ENCODE measurements around the gene AGPAT1. TPM values are rescaled to one million over a fixed set of nuclear protein-coding genes. Genes with fewer than 3 reads are reported as not detected.

The AGPAT1 gene
- total and polyA plus RNA-seq, 2 experiments from 2014 or later: 39.8 to 82.1 TPM

GRCh38 chr6:32171234-32171633 lies 4.7 kb downstream of the AGPAT1 start:
- ATAC-seq (no peak), DNase-seq (ENCODE audit: low spot score) (no peak)
- TF ChIP-seq REST (IDR thresholded peaks at IDR 0.05; ENCODE audit: unreplicated experiment): no peak
- TF ChIP-seq EZH2 (IDR thresholded peaks at IDR 0.05; ENCODE audit: low read depth, unreplicated experiment): no peak
- no peak for TF ChIP-seq EZH2phosphoT487 (IDR thresholded peaks at IDR 0.05; ENCODE audit: unreplicated experiment)
- TF ChIP-seq NANOG (IDR thresholded peaks at IDR 0.05; ENCODE audit: borderline replicate concordance): no peak
- no peak for TF ChIP-seq CREB1 (CRISPR knock-in tag; IDR thresholded peaks at IDR 0.05; ENCODE audit: low read depth)
- no peak for TF ChIP-seq POLR2AphosphoS5 (IDR thresholded peaks at IDR 0.05; ENCODE audit: low read depth)
- TF ChIP-seq ZNF114 (CRISPR knock-in tag; IDR thresholded peaks at IDR 0.05): no peak
- TF ChIP-seq JUNB (IDR thresholded peaks at IDR 0.05; ENCODE audit: unreplicated experiment): no peak
- no peak for TF ChIP-seq ZNF462 (CRISPR knock-in tag; IDR thresholded peaks at IDR 0.05)
- TF ChIP-seq ETS1 (IDR thresholded peaks at IDR 0.05): no peak
- TF ChIP-seq CTCF (conservative IDR thresholded peaks at IDR 0.05; ENCODE audit: low read depth in 2 of 2): no peak
- TF ChIP-seq ZNF331 (CRISPR knock-in tag; IDR thresholded peaks at IDR 0.05; ENCODE audit: low read depth): no peak
- TF ChIP-seq STAT1 (IDR thresholded peaks at IDR 0.05; ENCODE audit: unreplicated experiment): no peak
- peaks cover 33% of the 10 kb centered on the region for H3K4me1 Mint-ChIP-seq
- H3K4me3 Mint-ChIP-seq: no peak overlapping the region
- peaks cover 41% of the 10 kb centered on the region for H3K79me2 ChIP-seq (replicated peaks; ENCODE audit: insufficient read depth)
- no peak overlapping the region for H3K4me2 ChIP-seq
- H3K27me3 ChIP-seq (ENCODE audit: insufficient read depth): no peaks in the 10 kb centered on the region
- H3K9me2 ChIP-seq (ENCODE audit: insufficient read depth): no peaks in the 10 kb centered on the region
- peaks cover 12% of the 10 kb centered on the region for H3F3A ChIP-seq (replicated peaks; ENCODE audit: low read depth)
- peaks cover 46% of the 10 kb centered on the region for H3K36me3 Mint-ChIP-seq (ENCODE audit: low read depth)
- no peak overlapping the region for H2AFZ ChIP-seq
- H4K20me1 ChIP-seq (replicated peaks; ENCODE audit: insufficient read depth): peaks cover 19% of the 10 kb centered on the region; the same call in 1 of the 2 replicates
- no peaks in the 10 kb centered on the region; the same call in 1 of the 2 replicates for H3K36me3 ChIP-seq (ENCODE audit: insufficient read depth)
- H3K4me1 ChIP-seq (ENCODE audit: insufficient read depth): peaks cover 17% of the 10 kb centered on the region
- H3K27me3 Mint-ChIP-seq (ENCODE audit: insufficient read depth, low read depth, poor library complexity): peaks cover 10% of the 10 kb centered on the region
- H3K27ac ChIP-seq (ENCODE audit: low read depth): no peak overlapping the region
- H3K27ac Mint-ChIP-seq: 0 out of 2 replicates have a peak overlapping the region, but pooled peaks have one; percentile 32
- H3K9me3 Mint-ChIP-seq: no peaks in the 10 kb centered on the region
- H3K4me3 ChIP-seq: no peak overlapping the region

Measured in GM23338 (cell line).